ACHN (cell line): Measurements from ENCODE around the gene SLPI.

Experiments
- DNase-seq: peaks from one replicate; pipeline ENCODE4 v3.0.0-alpha.2; 2015
- in situ Hi-C: cut with HindIII; loops from 2 replicates; pipeline ENCODE4 v1.10.0; 2017; ENCODE audit warnings: low sequenced_read_pairs, low pct_ligation_motif_present, low pct_unique_long_range_greater_than_20kb

The SLPI gene, protein sequence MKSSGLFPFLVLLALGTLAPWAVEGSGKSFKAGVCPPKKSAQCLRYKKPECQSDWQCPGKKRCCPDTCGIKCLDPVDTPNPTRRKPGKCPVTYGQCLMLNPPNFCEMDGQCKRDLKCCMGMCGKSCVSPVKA

DNA sequence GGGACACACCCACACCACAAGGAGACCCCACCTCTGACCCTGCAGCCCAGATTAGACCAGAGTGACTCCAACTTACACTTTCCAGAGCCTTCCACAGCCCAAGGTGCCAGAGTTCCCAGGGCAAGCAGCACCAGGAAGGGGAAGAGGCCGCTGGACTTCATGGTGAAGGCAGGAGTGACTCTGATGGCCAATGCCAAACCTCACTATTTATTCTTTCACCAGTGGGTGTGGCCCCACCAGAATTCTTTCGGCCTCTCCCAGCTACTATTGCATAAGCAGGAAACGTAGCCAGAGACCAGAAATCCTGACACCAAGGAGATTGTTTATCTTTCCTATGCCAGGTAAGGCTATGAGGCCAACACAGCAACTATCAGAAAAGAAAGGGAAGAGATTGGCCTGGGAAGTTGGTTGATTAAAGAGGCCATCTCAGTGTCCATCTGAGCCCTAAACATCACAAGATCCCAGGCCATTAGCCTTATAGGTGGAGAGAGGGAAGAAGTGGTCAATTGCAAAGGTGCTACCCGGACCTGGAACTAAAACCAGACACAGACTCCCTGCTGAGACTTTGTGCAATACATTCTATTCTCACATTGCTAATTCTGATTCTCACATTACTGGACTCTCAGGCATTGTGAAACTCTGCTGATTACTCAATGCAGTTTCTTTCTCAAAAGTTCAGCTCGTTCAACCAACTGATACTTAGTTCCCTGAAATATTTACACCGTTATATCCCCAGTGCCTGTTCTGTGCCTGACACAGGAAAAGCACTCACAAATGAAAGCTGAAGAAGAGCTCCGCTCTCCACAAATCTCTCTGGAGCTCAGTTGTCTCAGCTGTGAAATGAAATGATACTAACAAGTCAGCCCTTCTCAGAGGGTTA is at the start of gene SLPI:
SLPI (minus strand) TSS at position 182 of the 880 bp plus-strand sequence; CDS start at position 161, 21 bp downstream.
- DNase-seq: no peak
- in situ Hi-C loops: no loop called here

GRCh38 chr20:45303586-45304463 is 49.5 kb upstream of the SLPI start:
- no peak for DNase-seq
- in situ Hi-C loops: no loop called here

DNA sequence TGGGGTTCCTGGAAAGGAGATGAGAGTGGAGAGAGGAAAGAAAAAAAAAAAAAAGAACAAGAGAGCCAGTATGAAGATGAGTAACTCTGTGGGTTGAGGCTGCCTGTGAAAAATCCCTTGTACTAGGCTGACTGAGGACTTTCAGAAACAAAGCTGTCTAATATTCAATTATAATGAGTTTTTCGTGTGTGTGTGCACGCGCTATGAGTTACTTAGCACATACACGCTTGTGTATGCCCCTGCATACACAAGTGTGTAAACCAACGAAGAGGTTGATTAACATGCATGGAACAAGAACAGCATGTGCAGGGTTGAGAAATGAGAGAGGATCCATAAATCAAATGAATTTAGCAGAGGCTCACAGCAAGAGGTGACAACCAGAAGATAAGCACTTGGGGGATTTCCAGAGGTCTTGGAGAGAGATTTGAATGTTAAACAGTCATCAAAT is 47.5 kb upstream of the SLPI start:
- in situ Hi-C loops: no loop called here
- DNase-seq: no peak

DNA sequence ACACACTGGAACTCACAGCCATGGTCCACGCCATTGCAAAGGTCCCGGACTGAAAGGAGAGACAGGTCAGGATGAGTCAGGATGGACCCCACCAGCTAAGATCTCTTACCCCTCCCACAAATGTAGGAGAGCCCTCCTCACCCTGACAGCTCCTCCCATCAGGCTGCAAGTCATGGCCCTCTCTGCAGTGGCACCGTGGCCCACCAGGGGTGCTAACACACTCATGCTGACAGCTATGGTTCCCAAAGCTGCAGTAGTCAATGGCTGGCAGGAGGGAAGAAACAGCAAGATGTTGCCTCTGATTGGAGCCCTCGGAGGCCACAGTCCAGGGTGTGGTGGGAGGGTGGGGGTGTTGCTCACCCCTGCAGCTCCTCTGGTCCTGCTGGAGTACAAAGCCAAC is 46.6 kb upstream of the SLPI start:
- peak; percentile 57 for DNase-seq
- in situ Hi-C loops: no loop called here

- in situ Hi-C loops: no loop called here
- DNase-seq: no peak
Observed at GRCh38 chr20:45299786-45300185, 45.4 kb upstream of the SLPI start.

DNA sequence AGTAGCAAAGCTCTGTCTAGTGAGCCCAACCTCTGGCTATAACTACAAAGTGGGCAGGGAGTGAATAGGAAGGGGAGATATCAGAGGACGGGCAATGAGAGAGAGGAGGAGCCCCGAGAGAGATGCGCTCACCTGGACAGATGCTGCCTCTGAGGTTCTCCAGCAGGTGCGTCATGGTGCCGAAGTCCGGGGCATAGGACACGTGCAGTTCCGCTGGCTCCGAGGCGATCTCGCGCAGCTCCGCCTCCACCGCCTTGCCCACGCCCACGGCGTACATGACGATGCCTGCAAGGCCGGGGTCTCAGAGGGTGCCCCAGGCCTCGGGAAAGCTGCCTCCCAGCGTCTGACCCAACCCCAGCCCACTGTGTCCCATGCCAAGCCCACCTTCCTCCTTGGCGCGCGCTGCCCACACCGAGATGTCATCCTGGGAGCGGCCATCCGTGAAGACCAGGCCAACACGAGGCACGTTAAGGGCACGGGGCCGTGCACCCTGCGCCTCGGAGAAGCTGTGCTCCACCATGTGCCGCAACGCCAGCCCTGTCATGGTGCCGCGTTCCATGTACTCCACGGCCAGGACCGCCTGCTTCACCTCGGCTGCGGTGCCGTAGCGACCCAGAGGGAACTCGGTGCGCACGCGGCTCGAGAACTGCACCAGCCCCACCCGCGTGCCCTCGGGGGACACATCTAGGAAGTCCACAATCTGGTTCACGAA is 43.6 kb upstream of the SLPI start:
- in situ Hi-C loops: no loop called here
- no peak for DNase-seq

- in situ Hi-C loops: no loop called here
- no peak for DNase-seq
Observed at GRCh38 chr20:45294659-45295058, 40.3 kb upstream of the SLPI start.

DNA sequence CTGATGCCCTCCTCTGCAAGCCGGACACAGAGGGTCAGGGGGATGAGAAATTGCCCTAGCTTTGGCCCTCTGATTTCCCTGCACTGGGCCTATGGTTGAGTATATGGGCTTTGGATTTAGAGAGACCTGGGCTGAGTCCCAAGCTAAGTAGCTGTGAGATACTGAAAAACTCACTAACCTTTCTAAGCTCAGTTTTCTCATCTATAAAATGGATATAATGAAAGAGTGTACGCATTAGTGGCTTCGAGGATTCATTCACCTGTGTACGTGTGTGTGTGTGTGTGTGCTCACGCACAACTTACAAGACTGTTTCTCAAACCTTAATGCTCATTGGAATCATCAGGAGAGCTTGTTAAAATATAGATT is 39.6 kb upstream of the SLPI start:
- in situ Hi-C loops: no loop called here
- no peak for DNase-seq

DNA sequence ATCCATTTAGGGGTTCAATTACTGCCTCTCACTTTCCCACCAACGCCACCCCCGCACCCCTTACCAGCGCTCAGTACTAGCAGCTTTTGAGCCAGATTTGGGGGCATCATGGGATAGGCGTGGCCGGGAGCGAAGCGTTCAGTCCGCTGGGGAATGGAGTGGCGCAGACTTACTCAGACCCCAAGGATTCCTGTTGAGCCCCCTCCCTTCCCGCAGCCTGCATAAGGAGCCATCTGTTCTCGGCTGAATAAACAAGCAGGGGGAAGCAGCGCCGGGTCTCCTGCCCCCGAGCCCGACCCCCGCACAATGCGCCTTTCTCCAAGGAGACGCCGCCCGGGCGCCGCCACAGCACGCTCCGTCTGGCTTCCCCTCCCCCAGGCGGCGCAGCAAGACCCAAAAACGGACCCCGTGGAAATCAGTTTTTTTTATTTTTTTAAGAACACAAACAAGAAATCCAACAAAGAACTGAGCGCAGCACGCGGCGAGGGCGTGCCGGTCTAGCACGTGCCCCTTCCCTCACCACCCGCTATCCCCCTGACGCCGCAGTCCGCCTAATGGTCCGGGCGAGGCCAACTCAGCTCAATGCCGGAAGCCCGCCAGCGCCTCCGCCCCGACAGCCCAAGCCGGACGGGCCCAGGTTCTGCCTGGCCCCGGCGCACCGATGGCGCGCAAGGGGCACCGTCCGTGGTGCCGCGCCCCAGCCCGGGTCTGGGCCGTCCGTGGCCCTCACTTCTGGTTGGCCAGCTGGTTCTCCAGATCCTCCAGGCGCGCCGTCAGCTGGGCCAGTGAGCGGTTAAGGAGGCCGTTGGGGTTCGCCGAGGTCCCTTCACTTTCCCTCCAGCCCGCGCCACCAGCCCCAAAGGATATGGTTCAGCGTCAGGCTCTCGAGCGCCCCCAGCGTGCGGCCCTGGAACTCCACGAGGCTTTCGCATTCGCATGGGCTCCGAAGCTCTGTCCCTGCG is 39.0 kb upstream of the SLPI start:
- peak; percentile 69 for DNase-seq
- in situ Hi-C loops: no loop called here

- in situ Hi-C loops: no loop called here
- no peak for DNase-seq
Observed at GRCh38 chr20:45292343-45292742, 38.0 kb upstream of the SLPI start.

- no peak for DNase-seq
- in situ Hi-C loops: no loop called here
Observed at GRCh38 chr20:45291526-45291925, 37.2 kb upstream of the SLPI start.

- in situ Hi-C loops: no loop called here
- peak; percentile 68 for DNase-seq
Observed at GRCh38 chr20:45290677-45291355, 36.5 kb upstream of the SLPI start.

- in situ Hi-C loops: no loop called here
Observed at GRCh38 chr20:45289942-45290676, 35.7 kb upstream of the SLPI start.

DNA sequence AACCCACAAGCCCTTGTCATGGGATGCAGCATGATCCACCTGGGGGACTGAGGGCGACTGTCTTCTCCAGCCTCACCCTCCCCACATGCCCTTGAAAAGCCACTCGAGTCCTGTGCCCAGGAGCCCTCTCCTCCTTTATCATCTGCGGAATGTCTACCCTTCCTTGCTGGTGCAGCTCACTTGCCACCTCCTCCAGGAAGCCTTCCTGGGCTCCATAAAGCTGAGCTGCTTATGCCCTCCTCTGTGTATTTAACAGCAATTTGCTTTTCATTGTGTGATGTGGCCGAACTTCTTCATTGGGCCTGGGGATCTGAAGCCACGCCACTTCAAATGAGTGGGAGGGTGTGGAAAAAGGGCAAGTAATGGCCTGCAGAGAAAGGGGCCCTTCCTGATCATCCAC is 34.5 kb upstream of the SLPI start:
- DNase-seq: no peak
- in situ Hi-C loops: no loop called here

More at GRCh38 chr20:45289942-45290676, 35.7 kb upstream of the SLPI start:
- DNase-seq: no peak

DNA sequence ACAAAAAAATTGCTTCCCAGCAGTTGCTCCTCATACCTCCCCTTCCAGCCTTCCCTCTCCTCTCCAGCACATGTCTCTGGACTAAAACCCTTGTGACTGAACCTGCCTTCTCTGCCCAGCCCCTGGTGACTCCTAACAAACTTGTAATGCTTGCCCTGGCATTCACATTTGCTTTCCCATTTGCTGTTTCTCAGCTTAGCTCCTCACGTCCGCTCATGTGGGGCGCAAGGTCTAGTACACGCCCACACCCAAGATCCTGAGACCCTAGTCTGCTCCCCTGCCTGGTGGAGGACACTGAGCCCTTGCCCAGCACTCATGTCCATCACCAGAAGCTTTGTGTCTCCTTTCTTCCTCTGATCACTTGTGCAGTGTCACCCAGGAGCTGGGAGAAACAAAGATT is 34.0 kb upstream of the SLPI start:
- in situ Hi-C loops: no loop called here
- DNase-seq: no peak

GRCh38 chr20:45283551-45284057 is 29.2 kb upstream of the SLPI start:
- DNase-seq: no peak
- in situ Hi-C loops: no loop called here
